Raji (cell line): Measurements from ENCODE around the gene TULP4.

Source experiments
- POLR2A ChIP-seq: IDR thresholded peaks from 2 replicates; pipeline ENCODE4 v1.6.1; 2011; ENCODE audit warnings: low read depth, low read length, control low read depth; ENCODE audit not compliant: insufficient read depth

The TULP4 gene

GRCh38 chr6:158327211-158327610, 14.9 kb downstream of the TULP4 start:
- no peak for TF ChIP-seq POLR2A

DNA sequence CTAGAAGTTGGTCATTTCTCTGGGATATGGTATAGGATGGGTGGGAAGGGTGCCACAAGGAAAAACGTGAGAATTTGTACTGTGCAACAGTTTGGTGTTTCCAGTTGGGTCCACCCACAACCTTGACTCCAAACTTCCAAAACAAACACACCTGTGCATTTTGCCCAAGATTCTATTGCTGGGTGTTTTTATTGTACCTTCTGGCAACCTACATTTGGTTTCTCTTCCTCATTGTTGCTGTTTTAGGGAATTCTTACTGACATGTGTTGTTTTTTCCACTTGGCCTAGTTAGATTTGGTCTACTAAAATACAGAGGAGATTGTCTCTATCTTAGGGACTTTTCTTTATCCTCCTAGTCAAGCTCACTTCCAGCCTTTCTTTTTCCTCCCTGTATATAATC, 16.7 kb downstream of the TULP4 start:
- TF ChIP-seq POLR2A, result no peak

GRCh38 chr6:158329531-158329930, 17.3 kb downstream of the TULP4 start:
- no peak for TF ChIP-seq POLR2A

- no peak for TF ChIP-seq POLR2A
Measured at GRCh38 chr6:158330016-158330415, 17.8 kb downstream of the TULP4 start.

GRCh38 chr6:158332237-158332636, 20.0 kb downstream of the TULP4 start:
- TF ChIP-seq POLR2A, result no peak

DNA sequence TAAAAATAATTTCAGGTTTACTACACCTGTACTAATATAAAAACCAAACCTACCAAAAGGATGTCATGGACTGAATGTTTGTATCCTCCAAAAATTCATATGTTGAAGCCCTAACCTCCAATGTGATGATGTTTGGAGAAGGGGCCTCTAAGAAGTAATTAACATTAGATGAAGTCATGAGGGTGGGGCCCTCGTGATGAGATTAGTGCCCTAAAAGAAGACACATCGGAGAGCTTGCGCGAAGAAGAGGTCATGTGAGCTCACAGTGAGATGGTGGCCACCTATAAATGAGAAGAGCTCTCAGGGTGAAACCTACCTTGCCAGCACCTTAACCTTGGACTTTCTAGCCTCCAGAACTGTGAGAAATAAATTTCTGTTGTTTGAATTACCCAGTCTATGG, 20.8 kb downstream of the TULP4 start:
- no peak for TF ChIP-seq POLR2A

GRCh38 chr6:158334534-158334933, 22.3 kb downstream of the TULP4 start:
- no peak for TF ChIP-seq POLR2A

- no peak for TF ChIP-seq POLR2A
Measured at GRCh38 chr6:158337332-158337731, 25.1 kb downstream of the TULP4 start.

DNA sequence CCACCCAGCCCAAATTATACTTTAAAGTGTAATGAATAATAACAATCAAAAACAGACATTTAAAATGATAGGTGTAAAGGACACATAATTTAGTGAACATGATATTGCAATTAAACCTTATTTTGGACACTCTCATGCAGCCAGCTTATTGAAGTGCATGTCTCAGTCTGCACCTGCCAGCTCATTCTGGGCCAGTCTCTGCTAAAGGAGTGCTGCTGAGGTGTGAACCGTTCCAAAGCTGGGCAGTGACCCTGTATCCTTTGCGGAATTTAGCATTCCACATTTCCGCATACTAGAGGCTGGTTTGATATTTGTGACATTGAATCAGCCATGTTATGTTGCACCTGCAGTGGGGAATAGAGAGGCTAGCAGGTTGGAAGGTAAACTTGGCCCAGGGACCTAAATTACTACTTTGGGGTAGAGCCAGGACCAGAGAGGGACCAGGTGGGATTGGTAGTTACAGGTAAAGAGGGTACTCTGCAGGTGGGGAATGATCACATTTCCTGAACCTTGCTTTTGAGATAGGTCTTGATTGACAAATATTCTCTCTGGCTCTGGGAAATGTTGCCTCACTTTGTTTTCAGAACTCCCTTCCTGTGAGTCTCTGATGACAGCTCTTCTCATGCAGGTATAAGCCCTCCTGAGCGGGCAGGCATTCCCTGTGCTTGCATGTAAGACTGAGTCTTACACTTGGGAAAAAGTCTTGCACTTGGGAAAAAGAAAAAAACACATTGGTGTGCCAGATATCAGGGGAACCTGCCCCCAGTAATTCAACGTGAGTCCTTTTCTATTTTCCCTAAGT, 26.2 kb downstream of the TULP4 start:
- no peak for TF ChIP-seq POLR2A

DNA sequence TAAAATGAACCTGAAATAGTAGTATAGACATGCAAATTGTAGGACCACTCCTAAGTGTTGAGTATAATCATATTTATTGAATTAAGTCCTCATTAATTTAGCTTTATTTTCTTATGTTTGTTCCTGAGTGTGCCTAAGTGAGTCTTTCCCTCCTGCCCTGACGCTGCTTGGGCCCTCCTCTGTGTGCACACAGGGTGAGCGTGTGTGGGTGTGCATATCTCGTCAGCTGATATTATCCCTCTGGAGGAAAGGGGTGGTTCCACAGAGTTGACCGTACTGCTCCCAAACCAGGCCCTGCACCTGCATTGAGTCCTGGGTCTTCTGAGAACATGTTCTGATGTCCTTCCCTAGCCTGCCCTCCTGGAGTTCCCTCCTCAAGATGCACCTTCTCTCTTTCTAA, 28.0 kb downstream of the TULP4 start:
- TF ChIP-seq POLR2A, result no peak

- TF ChIP-seq POLR2A, result no peak
Measured at GRCh38 chr6:158344534-158344933, 32.3 kb downstream of the TULP4 start.

DNA sequence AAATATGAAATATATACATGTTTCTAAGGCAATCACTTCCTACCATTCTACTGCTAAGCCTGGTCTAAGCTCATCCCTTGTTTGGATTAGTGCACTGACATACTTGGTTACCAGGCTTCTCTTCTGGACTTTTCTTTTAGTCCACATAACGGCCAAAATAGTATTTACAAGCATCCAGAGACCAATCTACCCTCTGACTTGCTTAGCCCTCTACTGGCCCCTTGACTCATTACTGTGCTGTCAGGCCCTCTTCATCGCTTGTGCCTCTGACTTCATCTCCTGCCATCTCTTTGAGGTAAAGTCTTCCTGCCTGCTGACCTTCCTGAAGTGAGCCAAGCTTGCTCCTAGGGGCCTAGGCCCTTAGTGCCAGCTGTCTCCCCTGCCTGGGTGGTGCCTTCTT, 35.1 kb downstream of the TULP4 start:
- TF ChIP-seq POLR2A, result no peak

- TF ChIP-seq POLR2A, result no peak
Measured at GRCh38 chr6:158353883-158354877, 41.9 kb downstream of the TULP4 start.

GRCh38 chr6:158356586-158357546, 44.6 kb downstream of the TULP4 start:
- no peak for TF ChIP-seq POLR2A
